ENCODE data around the gene CTSS.

DNA sequence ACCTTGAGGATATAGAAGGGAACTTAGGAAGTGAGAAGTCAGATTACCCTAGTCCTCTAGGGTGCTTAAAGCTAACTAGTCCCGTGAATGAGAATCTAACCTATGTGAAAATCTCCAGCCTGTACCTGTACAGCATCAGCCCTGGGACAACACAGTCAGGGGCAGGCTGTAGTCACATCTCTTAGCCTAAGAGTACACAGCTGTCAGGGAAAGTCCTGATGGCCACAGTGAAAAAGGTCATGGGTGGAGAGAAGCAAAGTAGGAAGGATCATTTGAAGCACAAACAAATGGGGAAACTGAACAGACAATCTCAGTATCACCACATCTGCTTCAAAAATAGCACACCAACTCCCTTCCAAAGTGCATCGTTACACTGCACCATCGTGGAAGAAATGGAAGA is 30.8 kb upstream of the CTSS start:
- no peak for TF ChIP-seq EZH2 (IDR thresholded peaks at IDR 0.05; ENCODE audit: low read length, missing control alignments)
- TF ChIP-seq, protein P1, sequence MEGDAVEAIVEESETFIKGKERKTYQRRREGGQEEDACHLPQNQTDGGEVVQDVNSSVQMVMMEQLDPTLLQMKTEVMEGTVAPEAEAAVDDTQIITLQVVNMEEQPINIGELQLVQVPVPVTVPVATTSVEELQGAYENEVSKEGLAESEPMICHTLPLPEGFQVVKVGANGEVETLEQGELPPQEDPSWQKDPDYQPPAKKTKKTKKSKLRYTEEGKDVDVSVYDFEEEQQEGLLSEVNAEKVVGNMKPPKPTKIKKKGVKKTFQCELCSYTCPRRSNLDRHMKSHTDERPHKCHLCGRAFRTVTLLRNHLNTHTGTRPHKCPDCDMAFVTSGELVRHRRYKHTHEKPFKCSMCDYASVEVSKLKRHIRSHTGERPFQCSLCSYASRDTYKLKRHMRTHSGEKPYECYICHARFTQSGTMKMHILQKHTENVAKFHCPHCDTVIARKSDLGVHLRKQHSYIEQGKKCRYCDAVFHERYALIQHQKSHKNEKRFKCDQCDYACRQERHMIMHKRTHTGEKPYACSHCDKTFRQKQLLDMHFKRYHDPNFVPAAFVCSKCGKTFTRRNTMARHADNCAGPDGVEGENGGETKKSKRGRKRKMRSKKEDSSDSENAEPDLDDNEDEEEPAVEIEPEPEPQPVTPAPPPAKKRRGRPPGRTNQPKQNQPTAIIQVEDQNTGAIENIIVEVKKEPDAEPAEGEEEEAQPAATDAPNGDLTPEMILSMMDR (conservative IDR thresholded peaks at IDR 0.05 in 1 of 2, IDR thresholded peaks at IDR 0.05 in 1 of 2; ENCODE audit: low read depth in 1 of 2, low read length in 2 of 2) = no peak

Measured in fibroblast of lung (primary cell).